ENCODE data around the gene ANKS1B.
A peak's percentile ranks its signal among the peaks of the same experiment; 100 is the strongest.

Gene ANKS1B

DNA sequence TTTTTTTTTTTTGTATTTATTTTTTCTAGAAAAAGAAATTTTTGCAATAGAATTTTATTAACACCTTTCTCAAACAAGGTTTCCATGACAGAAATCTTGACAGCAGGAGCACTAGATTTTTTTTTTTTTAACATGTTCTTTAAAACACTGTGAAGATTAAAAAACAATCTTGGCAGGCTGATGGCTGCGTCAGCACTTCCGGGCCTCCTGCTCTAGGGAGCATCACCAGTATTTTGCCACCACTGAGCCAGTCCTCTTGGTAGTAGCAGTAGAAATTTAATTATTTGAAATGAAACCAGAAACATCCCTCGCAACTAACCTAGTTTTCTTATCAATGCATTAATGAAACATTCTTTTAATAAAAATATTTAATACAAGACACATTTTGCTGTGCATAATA, 1240.1 kb downstream of the ANKS1B start:
- TF ChIP-seq RARB (CRISPR knock-in tag; IDR thresholded peaks at IDR 0.05), result no peak
- TF ChIP-seq, protein P1, sequence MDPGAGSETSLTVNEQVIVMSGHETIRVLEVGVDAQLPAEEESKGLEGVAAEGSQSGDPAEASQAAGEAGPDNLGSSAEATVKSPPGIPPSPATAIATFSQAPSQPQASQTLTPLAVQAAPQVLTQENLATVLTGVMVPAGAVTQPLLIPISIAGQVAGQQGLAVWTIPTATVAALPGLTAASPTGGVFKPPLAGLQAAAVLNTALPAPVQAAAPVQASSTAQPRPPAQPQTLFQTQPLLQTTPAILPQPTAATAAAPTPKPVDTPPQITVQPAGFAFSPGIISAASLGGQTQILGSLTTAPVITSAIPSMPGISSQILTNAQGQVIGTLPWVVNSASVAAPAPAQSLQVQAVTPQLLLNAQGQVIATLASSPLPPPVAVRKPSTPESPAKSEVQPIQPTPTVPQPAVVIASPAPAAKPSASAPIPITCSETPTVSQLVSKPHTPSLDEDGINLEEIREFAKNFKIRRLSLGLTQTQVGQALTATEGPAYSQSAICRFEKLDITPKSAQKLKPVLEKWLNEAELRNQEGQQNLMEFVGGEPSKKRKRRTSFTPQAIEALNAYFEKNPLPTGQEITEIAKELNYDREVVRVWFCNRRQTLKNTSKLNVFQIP (CRISPR knock-in tag; IDR thresholded peaks at IDR 0.05; ENCODE audit: borderline replicate concordance, low read depth), result no peak
- TF ChIP-seq GLIS3 (CRISPR knock-in tag; IDR thresholded peaks at IDR 0.05), result no peak
- TF ChIP-seq, protein P2, sequence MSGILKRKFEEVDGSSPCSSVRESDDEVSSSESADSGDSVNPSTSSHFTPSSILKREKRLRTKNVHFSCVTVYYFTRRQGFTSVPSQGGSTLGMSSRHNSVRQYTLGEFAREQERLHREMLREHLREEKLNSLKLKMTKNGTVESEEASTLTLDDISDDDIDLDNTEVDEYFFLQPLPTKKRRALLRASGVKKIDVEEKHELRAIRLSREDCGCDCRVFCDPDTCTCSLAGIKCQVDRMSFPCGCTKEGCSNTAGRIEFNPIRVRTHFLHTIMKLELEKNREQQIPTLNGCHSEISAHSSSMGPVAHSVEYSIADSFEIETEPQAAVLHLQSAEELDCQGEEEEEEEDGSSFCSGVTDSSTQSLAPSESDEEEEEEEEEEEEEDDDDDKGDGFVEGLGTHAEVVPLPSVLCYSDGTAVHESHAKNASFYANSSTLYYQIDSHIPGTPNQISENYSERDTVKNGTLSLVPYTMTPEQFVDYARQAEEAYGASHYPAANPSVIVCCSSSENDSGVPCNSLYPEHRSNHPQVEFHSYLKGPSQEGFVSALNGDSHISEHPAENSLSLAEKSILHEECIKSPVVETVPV (CRISPR knock-in tag; IDR thresholded peaks at IDR 0.05), result no peak
- TF ChIP-seq, protein P3, sequence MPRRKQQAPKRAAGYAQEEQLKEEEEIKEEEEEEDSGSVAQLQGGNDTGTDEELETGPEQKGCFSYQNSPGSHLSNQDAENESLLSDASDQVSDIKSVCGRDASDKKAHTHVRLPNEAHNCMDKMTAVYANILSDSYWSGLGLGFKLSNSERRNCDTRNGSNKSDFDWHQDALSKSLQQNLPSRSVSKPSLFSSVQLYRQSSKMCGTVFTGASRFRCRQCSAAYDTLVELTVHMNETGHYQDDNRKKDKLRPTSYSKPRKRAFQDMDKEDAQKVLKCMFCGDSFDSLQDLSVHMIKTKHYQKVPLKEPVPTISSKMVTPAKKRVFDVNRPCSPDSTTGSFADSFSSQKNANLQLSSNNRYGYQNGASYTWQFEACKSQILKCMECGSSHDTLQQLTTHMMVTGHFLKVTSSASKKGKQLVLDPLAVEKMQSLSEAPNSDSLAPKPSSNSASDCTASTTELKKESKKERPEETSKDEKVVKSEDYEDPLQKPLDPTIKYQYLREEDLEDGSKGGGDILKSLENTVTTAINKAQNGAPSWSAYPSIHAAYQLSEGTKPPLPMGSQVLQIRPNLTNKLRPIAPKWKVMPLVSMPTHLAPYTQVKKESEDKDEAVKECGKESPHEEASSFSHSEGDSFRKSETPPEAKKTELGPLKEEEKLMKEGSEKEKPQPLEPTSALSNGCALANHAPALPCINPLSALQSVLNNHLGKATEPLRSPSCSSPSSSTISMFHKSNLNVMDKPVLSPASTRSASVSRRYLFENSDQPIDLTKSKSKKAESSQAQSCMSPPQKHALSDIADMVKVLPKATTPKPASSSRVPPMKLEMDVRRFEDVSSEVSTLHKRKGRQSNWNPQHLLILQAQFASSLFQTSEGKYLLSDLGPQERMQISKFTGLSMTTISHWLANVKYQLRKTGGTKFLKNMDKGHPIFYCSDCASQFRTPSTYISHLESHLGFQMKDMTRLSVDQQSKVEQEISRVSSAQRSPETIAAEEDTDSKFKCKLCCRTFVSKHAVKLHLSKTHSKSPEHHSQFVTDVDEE (CRISPR knock-in tag; IDR thresholded peaks at IDR 0.05), result no peak
- no peak for TF ChIP-seq PATZ1 (CRISPR knock-in tag; IDR thresholded peaks at IDR 0.05; ENCODE audit: borderline replicate concordance)
- no peak for TF ChIP-seq ISL1 (CRISPR knock-in tag; IDR thresholded peaks at IDR 0.05)
- ATAC-seq, result peak; percentile 50

- peak; percentile 86 for ATAC-seq
- TF ChIP-seq ZFP30 (CRISPR knock-in tag; IDR thresholded peaks at IDR 0.05) (no peak), TOX (CRISPR knock-in tag; IDR thresholded peaks at IDR 0.05; ENCODE audit: borderline replicate concordance) (no peak), GLIS3 (CRISPR knock-in tag; IDR thresholded peaks at IDR 0.05) (no peak), CSDC2 (CRISPR knock-in tag; IDR thresholded peaks at IDR 0.05) (no peak), SNAI2 (CRISPR knock-in tag; IDR thresholded peaks at IDR 0.05) (no peak), TCF4 (CRISPR knock-in tag; IDR thresholded peaks at IDR 0.05; ENCODE audit: borderline replicate concordance) (no peak), ESRRG (CRISPR knock-in tag; IDR thresholded peaks at IDR 0.05) (no peak), OSR1 (CRISPR knock-in tag; IDR thresholded peaks at IDR 0.05) (no peak), ZFP3 (CRISPR knock-in tag; IDR thresholded peaks at IDR 0.05) (no peak), ISL1 (CRISPR knock-in tag; IDR thresholded peaks at IDR 0.05) (no peak), ZNF565 (CRISPR knock-in tag; conservative IDR thresholded peaks at IDR 0.05; ENCODE audit: low read depth) (no peak), ARNTL (CRISPR knock-in tag; IDR thresholded peaks at IDR 0.05; ENCODE audit: borderline replicate concordance, low read depth) (no peak), RARB (CRISPR knock-in tag; IDR thresholded peaks at IDR 0.05) (no peak), PPARA (CRISPR knock-in tag; IDR thresholded peaks at IDR 0.05; ENCODE audit: borderline replicate concordance) (no peak)
- TF ChIP-seq, protein P2 (CRISPR knock-in tag; IDR thresholded peaks at IDR 0.05), result no peak
- TF ChIP-seq, protein P3 (CRISPR knock-in tag; IDR thresholded peaks at IDR 0.05), result no peak
These were observed 1241.3 kb downstream of the ANKS1B start for GRCh38 chr12:98743362-98743953.
